Activated naive CD8-positive, alpha-beta T cell treated with anti-CD3 and anti-CD28 coated beads, Interleukin-2, amount 50 U/mL, for 16 hours (primary cell): ENCODE data around the gene MRPL4.
A peak's percentile ranks its signal among the peaks of the same experiment; 100 is the strongest.

ENCODE experiments used
- DNase-seq: peaks from one replicate; pipeline ENCODE4 v3.0.0-alpha.2; 2020; ENCODE audit warnings: low read depth, low spot score

MRPL4 gene

DNA sequence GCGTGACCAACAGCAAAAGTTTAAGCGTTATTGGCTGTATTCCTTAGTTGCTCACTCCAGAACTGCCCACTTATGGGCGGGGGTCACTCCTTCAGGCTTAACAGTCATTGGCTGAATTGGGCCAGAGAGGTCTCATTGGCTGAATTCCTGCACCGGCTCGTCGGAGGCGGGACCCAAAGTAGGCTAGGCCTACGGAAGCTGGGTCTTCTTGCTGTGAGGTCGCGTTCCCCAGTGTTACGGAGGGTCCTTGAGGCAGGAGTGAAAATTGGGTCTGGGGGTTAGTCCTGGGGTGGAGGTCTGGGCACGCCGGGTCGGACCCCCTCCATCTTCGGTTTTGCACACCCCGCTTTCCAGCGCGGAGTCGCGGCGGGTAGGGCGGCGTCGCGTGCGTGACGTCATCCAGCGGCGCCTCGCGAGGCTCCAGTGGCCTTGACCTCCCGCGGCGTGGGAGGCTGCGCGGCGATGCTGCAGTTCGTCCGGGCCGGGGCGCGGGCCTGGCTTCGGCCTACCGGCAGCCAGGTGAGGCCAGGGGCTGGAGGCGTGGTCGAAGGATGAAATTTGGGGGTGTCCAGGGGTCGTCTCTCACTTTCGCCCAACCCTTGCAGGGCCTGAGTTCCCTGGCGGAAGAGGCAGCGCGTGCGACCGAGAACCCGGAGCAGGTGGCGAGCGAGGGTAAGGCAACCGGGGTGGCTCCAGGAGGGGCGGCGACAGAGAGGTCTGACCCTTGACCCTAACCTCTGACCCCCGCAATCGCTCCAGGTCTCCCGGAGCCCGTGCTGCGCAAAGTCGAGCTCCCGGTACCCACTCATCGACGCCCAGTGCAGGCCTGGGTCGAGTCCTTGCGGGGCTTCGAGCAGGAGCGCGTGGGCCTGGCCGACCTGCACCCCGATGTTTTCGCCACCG, at the start of gene MRPL4:
TSS of gene MRPL4 (plus strand) at position 423 of the 903 bp plus-strand sequence. CDS start at position 463, 40 bp downstream.
- DNase-seq: peak; percentile 90

DNA sequence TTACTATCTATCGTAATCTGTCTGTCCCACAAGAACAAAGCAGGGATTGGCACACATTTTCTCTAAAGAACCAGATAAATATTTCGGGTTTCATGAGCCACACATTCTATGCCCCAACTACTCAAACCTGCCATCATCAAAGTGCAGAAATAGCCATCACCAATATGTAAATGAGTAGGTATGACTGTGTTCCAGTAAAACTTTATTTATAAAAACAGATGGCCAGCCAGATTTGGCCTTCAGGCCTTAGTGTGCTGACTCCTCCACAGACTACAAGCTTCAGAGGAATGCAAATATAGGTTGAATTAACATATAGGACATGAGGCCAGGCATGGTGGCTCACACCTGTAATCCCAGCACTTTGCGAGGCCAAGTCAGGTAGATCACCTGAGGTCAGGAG, 48.3 kb upstream of the MRPL4 start:
- DNase-seq: no peak

DNA sequence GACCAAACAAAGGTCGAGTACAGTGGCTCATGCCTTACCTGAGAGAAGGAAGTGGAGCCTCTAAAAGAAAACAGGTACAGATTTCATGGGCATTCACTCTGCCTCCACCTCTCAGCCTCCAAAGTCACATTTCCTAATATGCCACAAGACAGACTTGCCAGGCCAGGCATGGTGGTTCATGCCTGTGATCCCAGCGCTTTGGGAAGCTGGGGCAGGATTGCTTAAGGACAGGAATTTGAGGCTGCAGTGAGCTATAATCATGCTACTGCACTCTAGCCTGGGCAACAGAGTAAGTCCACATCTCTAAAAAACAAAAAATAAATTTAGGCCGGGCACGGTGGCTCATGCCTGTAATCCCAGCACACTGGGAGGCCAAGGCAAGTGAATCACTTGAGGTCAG, 46.4 kb upstream of the MRPL4 start:
- no peak for DNase-seq

DNA sequence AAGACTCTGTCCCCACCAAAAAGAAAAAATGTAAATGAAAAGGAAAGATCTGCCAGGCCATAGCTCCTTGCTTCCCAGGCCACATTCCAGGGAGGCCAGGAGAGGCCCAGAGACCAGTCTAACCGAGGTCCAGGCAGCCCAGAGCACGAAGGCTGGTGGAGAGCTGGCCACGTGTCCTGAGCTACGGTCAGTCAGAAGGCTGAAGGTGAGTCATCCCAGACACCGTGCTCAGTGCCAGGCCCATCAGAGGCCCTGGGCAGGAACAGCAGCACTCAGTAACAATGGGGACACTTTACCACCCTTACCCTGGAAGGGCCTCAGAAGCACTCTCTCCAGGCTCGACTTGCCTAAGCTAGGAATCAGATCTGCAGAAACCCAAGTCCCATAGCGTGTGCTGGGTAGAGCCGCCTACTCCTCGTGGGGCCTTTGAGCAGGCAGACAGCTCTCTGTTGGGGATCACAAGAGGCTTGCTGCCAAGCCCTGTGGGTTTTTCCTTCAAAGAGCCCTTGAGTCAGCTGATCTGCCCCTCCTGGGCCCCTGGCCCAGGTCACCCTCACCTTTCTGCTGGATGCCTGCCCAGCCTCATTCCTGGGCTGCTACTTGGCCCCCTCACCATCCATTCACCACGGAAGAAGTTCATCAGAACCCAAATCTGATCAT, 45.7 kb upstream of the MRPL4 start:
- DNase-seq: no peak

DNA sequence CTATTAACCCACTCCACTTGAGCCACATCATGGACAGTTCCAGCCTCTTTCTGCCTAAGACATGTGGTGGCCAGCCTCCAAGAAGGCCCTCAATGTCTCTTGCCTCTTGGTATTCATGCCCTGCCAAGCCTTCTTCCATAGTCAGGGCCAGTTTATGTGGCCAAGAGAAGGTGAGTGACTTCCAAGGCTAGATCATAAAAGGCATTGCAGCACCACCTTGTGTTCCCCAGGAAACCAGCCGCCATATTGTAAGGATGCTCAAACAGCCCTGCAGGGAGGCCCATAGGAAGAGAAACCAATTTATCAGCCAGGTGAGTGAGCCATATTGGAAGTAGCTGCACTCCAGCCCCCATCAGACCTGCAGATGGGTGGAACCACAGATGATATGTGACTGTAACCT, 45.0 kb upstream of the MRPL4 start:
- DNase-seq: no peak

DNA sequence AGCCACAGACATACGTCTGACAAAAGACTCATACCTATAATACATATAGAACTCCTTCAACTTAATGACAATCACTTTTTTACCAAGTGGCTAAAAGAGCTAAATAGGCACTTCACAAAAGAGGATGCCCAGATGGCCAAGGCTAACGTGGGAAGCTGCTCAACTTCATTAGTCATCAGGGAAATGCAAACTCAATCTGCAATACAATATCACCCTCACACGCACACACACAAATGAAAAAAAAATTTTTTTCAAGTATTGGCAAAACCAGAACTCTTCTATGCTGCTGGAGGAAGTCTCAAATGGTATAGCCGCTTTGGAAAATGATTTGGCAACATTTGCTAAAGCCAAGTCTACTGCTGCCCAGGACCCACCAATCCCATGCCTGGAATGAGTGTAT, 42.7 kb upstream of the MRPL4 start:
- no peak for DNase-seq

DNA sequence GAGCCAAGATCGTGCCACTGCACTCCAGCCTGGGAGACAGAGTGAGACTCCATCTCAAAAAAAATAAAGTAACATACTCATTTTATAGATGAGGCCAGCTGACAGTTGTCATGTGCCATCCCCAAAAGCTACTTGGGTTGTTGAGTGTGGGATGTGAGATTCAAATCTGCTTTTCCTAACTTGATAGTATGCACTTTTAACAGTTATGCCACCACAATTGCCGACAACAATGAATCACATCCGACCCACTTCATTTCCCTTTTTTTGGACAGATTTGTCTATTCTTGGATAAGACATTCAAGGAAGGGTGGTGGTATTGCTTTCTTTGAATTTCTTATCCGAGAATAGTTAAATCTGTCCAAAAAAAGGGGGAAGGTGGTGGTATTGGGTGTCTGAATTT, 41.0 kb upstream of the MRPL4 start:
- DNase-seq: no peak

DNA sequence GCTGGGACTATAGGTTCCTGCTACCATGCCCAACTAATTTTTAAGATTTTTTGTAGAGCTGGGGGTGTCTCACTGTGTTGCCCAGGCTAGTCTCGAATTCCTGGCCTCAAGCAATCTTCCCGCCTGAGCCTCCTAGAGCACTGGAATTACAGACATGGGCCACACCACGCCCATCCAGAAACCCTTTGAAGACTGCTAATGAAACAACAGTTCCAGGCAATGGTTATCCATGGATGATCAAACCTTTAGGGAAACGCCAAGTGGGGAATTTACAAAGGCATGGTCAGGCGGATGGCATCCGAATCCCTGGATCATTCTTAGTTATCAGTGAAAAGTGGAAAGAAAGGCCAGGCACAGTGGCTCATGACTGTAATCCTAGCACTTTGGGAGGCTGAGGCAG, 40.3 kb upstream of the MRPL4 start:
- DNase-seq: no peak

DNA sequence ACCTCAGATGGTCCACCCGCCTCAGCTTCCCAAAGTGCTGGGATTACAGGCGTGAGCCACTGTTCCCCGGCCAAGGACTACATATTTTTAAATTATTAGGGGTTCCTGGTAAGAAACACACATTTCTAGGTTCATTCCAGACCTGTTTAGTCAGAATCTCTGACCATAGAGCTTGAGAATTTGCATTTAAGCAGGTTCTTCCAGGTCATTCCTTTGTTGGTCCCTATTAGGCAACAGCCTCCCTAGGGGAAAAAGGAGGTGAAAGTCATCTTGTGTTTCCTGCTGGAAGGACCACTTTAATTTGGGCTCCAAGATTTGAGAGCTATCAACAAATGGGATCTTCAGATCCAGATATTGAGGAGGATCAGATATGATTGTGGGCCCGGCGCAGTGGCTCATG, 37.2 kb upstream of the MRPL4 start:
- DNase-seq: no peak

DNA sequence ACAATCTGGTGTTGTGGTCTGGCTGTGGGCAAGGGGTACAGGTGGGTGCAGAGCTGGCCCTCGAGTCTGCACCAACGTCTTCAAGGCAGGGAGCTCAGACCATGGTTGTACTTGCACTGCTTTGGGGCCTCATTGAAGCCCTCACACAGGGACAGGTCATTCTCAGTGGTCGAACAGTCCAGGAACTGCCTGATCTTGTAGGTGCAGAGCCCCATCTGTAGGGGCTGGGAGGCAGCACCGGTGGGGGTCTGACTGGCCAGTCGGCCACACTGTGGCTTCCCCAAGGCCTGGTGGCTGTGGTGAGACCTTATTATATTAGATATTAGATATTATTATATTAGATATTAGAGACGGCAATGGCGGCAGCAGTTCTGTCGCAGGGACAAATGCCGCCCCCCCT, 34.9 kb upstream of the MRPL4 start:
- no peak for DNase-seq

DNA sequence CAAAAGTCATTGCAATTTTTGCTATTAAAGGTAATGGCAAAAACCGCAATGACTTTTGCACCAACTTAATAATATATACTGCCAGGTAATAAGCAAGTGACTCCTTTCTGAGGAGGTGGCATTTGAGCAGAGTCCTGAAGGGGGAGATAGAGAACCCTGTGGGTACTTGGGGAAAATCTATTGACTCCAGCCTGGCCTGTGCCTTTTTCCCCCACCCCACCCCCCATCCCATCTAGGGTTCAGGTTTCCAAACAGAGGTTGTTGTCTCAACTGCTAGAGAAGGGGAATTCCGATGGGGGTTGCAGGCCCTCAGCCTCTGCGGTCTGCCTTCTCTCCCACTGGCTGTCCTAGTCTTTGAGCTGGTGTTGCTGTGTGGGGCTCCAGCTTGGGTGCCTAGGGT, 32.3 kb upstream of the MRPL4 start:
- DNase-seq: no peak

DNA sequence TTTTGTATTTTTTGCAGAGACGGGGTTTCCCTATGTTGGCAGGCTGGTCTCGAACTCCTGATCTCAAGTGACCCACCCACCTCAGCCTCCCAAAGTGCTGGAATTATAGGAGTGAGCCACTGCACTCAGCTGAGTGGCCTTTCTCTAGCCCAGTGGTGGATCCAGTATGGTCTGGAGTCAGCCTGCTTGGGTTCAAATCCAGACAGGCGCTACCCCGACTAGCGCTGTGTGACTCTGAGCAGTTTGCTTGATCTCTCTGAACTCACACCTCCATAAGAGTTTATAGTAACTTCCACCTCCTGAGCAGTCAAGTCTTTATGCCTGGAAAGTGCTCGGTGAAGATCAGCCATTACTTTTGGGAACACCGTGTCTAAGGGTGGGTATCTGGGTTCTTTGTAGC, 31.3 kb upstream of the MRPL4 start:
- DNase-seq: no peak

DNA sequence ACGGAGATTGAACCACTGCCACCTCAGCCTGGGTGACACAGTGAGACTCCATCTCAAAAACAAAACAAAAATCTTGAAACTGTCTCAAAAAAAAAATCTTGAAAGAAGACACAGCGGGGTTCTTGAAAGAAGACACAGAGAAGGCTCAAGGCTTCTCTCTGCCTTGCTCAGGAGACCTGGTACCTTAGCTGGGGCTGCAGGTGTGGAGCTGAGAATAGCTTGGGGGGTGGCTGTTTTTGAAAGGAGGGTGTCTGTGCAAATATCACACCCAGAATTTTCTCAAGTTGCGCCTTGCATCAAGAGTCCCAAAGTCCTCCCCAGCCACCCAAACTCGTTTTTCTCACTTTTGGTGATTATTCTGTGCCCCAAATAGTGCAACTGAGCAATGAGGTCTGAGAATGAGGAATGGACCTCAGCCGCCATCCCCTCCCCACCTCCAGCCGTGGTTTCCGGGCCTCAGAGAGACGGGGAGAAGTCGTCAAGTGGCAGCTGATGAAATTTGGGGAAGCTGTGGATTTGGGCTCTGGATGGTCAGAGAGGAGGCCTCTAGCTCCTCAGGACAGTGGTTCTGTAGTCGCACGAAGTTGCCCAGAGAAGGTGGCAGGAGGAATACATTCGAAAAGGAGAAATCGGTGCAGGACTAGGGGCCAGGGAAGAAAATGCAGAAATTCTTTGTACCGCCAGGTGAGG, 29.7 kb upstream of the MRPL4 start:
- no peak for DNase-seq

DNA sequence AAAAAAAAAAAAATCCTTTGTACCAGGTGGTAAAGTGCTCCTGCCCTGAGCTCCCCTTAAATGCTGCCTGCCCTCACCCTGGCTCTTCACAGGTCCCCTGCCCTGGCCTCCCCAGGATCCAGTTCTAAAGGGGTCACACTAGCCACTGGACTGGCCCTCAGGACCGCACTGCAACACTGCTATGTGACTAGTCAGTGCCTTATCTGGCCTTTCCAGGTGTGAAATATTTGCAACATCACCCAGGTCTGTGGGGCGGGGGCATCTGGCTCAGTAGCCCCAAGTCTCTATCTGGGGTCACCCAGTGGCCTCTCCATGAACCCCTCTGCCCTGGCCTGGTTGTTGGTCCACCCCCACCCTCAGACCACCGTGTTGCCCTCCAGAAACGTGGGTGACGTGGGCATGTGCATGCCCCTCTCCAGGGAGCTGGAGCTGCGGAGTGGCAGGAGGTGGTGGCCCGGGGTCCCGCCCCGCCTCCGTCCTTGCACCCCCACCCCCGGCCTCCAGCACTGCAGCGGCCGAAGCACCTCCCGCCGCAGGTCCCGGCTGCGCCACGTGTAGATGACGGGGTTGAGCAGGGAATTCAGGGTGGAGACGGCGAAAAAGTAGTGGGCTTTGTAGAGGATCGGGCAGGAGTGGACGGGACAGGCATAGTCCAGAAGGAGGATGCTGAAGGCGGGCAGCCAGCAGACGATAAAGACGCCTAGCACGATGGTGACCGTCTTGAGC, 28.4 kb upstream of the MRPL4 start:
- DNase-seq: no peak

DNA sequence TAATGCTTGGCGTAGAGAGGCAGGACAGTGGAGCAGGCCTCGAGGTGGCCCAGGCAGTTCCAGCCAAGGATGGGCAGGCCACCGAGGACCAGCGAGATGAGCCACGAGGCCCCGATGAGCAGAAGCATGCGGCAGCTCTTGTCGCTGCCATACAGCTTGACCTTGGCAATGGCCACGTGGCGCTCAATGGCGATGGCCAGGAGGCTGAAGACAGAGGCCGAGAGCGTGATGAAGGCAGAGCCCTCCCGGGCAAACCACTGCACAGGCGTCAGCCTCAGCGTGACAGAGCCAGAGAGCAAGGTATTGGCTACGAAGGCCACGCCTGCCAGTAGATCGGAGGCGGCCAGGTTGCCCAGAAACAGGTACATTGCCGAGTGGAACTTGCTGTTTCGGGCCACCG, 27.7 kb upstream of the MRPL4 start:
- no peak for DNase-seq

DNA sequence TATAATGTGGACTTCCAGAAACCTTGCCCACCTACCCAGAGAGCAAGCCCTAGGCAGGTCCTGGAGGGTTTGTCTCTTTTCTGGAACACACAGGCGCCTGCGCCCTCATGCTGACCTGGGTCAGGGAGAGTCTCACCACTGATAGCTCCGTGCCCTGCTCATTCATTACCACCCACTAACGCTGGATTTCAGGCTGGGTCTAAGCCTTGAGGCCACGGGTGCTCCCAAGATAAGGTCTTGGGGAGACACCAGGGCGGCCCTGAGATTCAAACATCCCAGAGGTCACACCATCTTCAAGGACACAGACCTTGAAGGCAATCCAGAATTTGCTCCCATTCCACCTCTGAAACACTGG, 26.0 kb upstream of the MRPL4 start:
- no peak for DNase-seq

DNA sequence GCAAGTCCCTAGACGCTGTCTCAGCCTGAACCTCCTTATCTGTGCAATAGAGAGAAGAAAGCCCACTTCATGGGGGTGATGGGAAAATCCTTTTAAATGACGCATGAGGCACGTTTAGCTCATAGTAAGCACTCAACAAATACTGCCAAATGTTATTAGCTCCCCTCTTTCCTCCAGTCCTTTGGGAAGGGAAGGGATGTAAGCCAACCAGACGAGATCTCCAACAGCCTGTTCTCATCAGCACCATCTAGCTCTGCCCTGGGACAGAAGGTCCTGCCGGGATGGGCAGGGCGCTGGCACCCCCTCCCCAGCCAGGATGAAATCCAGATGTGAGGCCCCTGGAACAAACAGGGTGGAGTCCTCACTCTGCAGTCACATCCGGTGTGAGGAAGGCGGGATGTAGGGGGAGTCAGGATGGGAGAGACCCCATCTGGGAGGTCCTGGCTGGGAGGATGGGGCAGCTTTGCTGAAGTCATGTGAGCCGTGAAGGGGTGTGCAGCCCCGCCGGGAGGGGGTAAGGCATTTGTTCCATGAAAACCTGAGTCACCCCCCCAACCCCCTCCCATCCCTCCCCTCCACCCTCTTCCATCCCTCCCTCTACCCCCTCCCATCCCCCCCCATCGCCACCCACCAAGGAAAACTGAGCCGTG, 25.5 kb upstream of the MRPL4 start:
- DNase-seq: no peak

DNA sequence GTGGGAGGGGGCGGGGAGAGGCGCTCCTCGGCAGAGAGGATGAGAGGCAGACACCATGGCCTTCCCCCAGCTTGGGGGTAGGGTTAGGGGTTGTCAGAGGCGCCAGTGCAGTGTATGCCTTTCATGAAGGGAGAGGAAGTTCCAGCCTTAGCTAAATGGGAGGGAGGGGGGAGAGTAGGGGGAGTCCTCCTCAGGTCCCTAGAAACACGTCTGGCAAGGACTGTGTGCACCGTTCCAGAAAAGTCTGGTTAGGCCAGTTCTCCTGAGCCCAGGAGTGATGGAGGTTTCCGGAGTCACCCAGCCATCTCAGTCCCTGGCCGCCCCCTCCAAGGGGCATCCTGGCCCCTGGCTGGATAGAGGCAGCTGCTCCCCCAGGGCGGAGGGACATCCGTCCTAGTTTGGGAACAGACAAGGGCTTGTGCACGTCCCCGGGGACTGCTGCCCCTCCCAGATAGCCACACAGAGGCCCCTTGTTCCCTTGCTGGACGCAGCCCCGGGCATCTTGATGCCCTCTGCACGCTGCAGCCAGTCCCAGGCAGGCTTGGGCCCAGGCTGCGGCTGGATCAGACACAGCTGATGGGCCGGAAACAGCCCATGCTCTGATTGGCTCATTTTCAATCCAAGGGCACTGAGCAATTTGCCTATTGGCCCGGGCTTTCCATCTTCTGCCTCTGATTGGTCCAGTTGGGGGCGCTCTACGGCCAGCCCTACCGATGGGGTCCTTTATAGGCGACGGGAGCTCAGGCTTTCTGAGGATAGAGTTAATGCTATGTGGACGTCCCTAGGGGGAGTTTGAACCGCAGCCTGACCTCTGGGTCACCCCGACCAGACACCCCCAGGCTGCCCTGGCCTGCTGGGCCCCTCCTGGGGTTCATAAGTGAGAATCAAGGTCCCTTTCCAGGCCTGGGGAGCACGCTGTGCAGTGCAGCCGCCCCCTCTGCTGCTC, 24.7 kb upstream of the MRPL4 start:
- DNase-seq: no peak

DNA sequence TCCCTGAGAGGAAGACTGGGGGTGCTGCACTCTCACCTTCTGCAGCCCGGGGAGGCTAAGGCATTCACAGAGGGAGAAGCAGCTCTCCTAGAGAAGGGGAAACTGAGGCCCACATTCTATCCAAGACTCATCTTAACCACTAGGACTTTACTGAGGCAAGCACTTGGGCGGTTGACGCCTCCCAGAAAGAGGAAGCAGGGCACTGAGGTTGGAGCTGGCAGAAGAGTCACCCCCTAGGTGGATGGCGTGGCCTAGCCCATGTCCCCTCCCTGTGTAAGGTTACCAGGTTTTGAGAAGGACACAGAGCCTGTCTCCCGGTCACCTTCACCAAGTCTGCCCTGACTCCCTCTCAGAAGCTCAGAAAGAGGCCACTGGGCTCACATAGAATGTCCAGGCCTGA, 23.6 kb upstream of the MRPL4 start:
- no peak for DNase-seq

DNA sequence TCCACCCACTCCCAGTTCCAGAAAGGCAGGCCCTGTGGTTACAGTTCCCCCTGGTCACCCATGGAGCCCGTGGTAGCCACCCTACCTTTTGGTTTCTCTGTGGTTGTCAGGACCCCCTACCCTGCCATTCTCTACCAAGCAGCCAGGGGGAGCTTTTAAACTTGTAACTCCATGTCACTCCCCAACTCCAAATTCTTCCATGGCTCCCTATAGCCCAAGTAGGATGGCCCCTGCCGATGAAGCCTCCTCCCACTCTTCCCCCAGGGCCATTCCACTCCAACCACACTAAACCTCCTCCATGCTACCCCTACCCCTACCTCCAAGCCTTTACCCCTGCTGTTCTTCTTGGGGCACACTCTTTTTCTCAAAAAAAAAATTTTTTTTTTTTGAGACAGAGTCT, 23.1 kb upstream of the MRPL4 start:
- no peak for DNase-seq
